Fibroblast of peridontal ligament (primary cell): Measurements from ENCODE around the gene SPATA45.

Experiments
- DNase-seq: peaks from one replicate; pipeline ENCODE4 v3.0.0-alpha.2; 2010; ENCODE audit errors: extremely low read depth

Gene SPATA45

GRCh38 chr1:212780759-212781158 lies 66.7 kb downstream of the SPATA45 start:
- no peak for DNase-seq
